ENCODE results near the gene YJEFN3. TPM values are rescaled to one million over a fixed set of nuclear protein-coding genes. Genes with fewer than 3 reads are reported as not detected.

Gene YJEFN3
- total and polyA plus RNA-seq, 2 of the 8 experiments (the other 6 are each of a cell fraction or from before 2014, with no cell fraction given), result 5.7 to 9.4 TPM

DNA sequence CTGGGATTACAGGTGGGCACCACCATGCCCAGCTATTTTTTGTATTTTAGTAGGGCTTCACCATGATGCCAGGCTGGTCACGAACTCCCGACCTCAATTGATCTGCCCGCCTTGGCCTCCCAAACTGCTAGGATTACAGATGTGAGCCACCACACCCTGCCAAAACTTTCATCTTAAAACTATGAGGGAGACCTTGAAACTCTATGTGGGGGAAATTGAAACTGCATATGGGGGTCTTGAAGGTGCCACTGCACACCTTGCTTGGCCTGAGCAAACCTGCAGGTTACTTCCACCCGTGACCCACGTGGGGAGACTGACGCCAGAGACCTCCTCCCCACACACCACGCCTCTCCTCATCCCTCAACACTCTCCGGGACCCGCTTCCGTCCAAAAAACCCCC lies 25.0 kb downstream of the YJEFN3 start:
- no peak overlapping the region for H3K27ac ChIP-seq (ENCODE audit: low read depth, low read length)
- no peaks in the 10 kb centered on the region for H3K9me3 ChIP-seq (ENCODE audit: insufficient read depth in 2 of 2, low read depth in 1 of 2, low read length in 1 of 2)
- ChIA-PET CTCF (ENCODE audit: partially characterized antibody) (interaction anchor here (0.6 to 20.0 kb wide), 33 partner anchors 4 to 246 kb away, joined by 3 to 223 read pairs (median 6); partner anchors contain the start of genes CILP2, GMIP, LPAR2 and NDUFA13), POLR2A (ENCODE audit: partially characterized antibody) (interaction anchor here (0.8 to 2.9 kb wide), 5 partner anchors 20 to 38 kb away, joined by 3 to 13 read pairs (median 6); partner anchors contain the start of genes NDUFA13, TSSK6 and YJEFN3)
- no peak overlapping the region for H3K9ac ChIP-seq (replicated peaks in 1 of 4; ENCODE audit: extremely low read depth in 1 of 4, low read depth in 3 of 4, low read length in 3 of 4)
- H3K23ac ChIP-seq (ENCODE audit: insufficient read length), result no peak overlapping the region
- no peaks in the 10 kb centered on the region for H3K36me3 ChIP-seq (ENCODE audit: control insufficient read depth in 2 of 4, insufficient read depth in 4 of 4, low read length in 3 of 4)
- H2BK5ac ChIP-seq (ENCODE audit: low read depth, low read length), result no peak overlapping the region
- H3K4me3 ChIP-seq (ENCODE audit: extremely low read depth in 1 of 4, insufficient read depth in 2 of 4, low read depth in 3 of 4, low read length in 4 of 4), result no peak overlapping the region
- no peaks in the 10 kb centered on the region for H3K27me3 ChIP-seq (replicated peaks in 1 of 4; ENCODE audit: control insufficient read depth in 3 of 4, extremely low read depth in 1 of 4, insufficient read depth in 3 of 4, low read length in 3 of 4)
- no peak overlapping the region for H2BK20ac ChIP-seq (ENCODE audit: low read length)
- no peak overlapping the region for H4K5ac ChIP-seq (ENCODE audit: insufficient read length, low read depth, low read length)
- peak overlapping the region; percentile 11; the same call in 1 of the 2 replicates for H4K8ac ChIP-seq (ENCODE audit: extremely low read depth, insufficient read depth, low read length)
- H2AK5ac ChIP-seq (ENCODE audit: low read depth, low read length), result no peak overlapping the region
- no peak overlapping the region for H3K18ac ChIP-seq (ENCODE audit: extremely low read depth, low read length)
- H3K4ac ChIP-seq (replicated peaks; ENCODE audit: insufficient read length, low read depth, low read length), result no peak overlapping the region
- H2BK12ac ChIP-seq (ENCODE audit: low read depth, low read length), result no peak overlapping the region
- no peak overlapping the region for H4K91ac ChIP-seq (replicated peaks; ENCODE audit: insufficient read length, low read length)
- no peak overlapping the region for H3K14ac ChIP-seq (ENCODE audit: insufficient read length)
- no peak for FAIRE-seq
- no peak overlapping the region for H2AFZ ChIP-seq (ENCODE audit: low read length)
- H3K79me2 ChIP-seq (ENCODE audit: control insufficient read depth in 1 of 2, insufficient read depth in 2 of 2, low read length in 2 of 2), result no peaks in the 10 kb centered on the region
- no peak overlapping the region for H3K4me2 ChIP-seq (ENCODE audit: insufficient read depth in 1 of 2, low read depth in 2 of 2, low read length in 2 of 2)
- no peak for DNase-seq (ENCODE audit: low read depth in 1 of 2, low spot score in 2 of 2)
- H3K79me1 ChIP-seq (ENCODE audit: low read depth, low read length), result 0 out of 2 replicates have a peak, but pooled peaks cover 2% of the 10 kb centered on the region
- no peak overlapping the region for H2BK120ac ChIP-seq (replicated peaks; ENCODE audit: low read depth, low read length)
- no peak overlapping the region for H3K56ac ChIP-seq (replicated peaks; ENCODE audit: insufficient read length, low read depth, low read length)
- no peak overlapping the region; the same call in 1 of the 2 replicates for H2BK15ac ChIP-seq (ENCODE audit: low read length)
- H4K20me1 ChIP-seq (replicated peaks in 1 of 2; ENCODE audit: control insufficient read depth in 1 of 2, insufficient read depth in 2 of 2, low read length in 2 of 2), result no peaks in the 10 kb centered on the region
- no peaks in the 10 kb centered on the region for H3K23me2 ChIP-seq (ENCODE audit: low read depth, low read length)
- H3K4me1 ChIP-seq (replicated peaks in 1 of 4; ENCODE audit: control insufficient read depth in 3 of 4, insufficient read depth in 4 of 4, low read length in 3 of 4), result no peaks in the 10 kb centered on the region; a peak in 3 of 7 replicates
- WGBS, 2 experiments (ENCODE audit: extremely low coverage in 1 of 2, insufficient coverage in 1 of 2, insufficient read length in 1 of 2, insufficient replicate concordance in 2 of 2, low coverage in 1 of 2, low lambda C conversion rate in 2 of 2, missing lambda C conversion rate in 1 of 2), result 91% methylated on average over 10 of the region's 10 CpGs; no CpG with 5 or more reads in 1 of the 2 experiments
- TF ChIP-seq CBX5 (IDR thresholded peaks at IDR 0.05; ENCODE audit: low read depth, low read length) (no peak), CHD2 (IDR thresholded peaks at IDR 0.05; ENCODE audit: low read length) (no peak), POLR2AphosphoS5 (IDR thresholded peaks at IDR 0.05; ENCODE audit: low read depth, low read length) (no peak), SRF (IDR thresholded peaks at IDR 0.05; ENCODE audit: low read depth, low read length) (no peak), YY1 (IDR thresholded peaks at IDR 0.05; ENCODE audit: low read depth, low read length) (no peak), HDAC6 (IDR thresholded peaks at IDR 0.05; ENCODE audit: low read depth, low read length) (no peak), SP2 (IDR thresholded peaks at IDR 0.05; ENCODE audit: low read length) (no peak), SP4 (IDR thresholded peaks at IDR 0.05; ENCODE audit: low read length) (no peak), EZH2 (IDR thresholded peaks at IDR 0.05; ENCODE audit: low read depth, low read length, severe bottlenecking) (no peak), TEAD4 (IDR thresholded peaks at IDR 0.05; ENCODE audit: low read depth, low read length) (no peak), CHD1 (IDR thresholded peaks at IDR 0.05; ENCODE audit: low read depth, low read length) (no peak)
- TF ChIP-seq, protein P1, sequence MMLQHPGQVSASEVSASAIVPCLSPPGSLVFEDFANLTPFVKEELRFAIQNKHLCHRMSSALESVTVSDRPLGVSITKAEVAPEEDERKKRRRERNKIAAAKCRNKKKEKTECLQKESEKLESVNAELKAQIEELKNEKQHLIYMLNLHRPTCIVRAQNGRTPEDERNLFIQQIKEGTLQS (IDR thresholded peaks at IDR 0.05; ENCODE audit: insufficient read depth, low read depth, low read length), result no peak
- TF ChIP-seq, protein P2, sequence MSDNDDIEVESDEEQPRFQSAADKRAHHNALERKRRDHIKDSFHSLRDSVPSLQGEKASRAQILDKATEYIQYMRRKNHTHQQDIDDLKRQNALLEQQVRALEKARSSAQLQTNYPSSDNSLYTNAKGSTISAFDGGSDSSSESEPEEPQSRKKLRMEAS (IDR thresholded peaks at IDR 0.05), result no peak
- TF ChIP-seq, protein P3, sequence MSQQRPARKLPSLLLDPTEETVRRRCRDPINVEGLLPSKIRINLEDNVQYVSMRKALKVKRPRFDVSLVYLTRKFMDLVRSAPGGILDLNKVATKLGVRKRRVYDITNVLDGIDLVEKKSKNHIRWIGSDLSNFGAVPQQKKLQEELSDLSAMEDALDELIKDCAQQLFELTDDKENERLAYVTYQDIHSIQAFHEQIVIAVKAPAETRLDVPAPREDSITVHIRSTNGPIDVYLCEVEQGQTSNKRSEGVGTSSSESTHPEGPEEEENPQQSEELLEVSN (IDR thresholded peaks at IDR 0.05), result no peak

All from H1 (cell line).